ENCODE data around the gene WSB1. TPM values are rescaled to one million over a fixed set of nuclear protein-coding genes. Genes with fewer than 3 reads are reported as not detected.

The WSB1 gene
- total and polyA plus RNA-seq, 2 experiments from 2014 or later: 101 to 108 TPM

DNA sequence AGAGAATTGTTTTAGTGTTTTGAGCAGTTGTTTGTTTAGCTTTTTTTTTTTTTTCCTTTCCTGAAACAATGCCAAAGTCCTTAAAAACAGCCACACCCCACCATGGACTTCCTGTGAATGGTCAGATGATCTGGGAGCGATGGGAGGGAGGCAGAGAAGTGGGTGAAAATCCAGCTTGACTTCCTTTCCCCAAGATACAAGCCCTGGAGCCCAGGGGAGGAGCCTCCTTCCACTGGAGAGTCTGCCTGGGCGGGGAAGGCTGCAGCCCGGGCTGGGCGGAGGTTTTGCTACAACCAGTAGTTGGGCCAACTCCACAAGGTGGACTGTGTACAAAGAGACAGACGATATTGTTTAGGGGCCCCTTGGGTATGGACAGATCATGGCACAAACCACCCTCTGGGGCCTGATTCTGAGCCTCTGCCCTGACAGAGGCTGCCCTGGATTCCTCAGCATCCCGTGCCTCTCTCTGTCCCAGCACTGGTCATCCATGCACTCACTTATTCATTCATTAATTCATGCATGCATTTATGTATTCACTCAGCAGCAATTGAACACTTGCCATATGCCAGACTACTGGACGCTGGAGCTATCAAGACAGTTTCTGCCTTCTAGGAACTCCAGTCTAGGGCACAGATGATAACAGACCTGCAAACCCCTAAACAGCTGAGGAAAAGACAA, 29.8 kb downstream of the WSB1 start:
- Histone ChIP-seq H4K20me1 (replicated peaks; ENCODE audit: insufficient read depth) (no peaks in the 10 kb centered on the region), H2AFZ (no peak overlapping the region), H3K27me3 (ENCODE audit: insufficient read depth) (no peaks in the 10 kb centered on the region), H3K4me1 (ENCODE audit: insufficient read depth) (no peaks in the 10 kb centered on the region; the same call in 1 of the 2 replicates), H3K4me2 (no peak overlapping the region), H3K4me3 (no peak overlapping the region), H3K27ac (ENCODE audit: low read depth) (no peak overlapping the region), H3F3A (replicated peaks; ENCODE audit: low read depth) (no peaks in the 10 kb centered on the region), H3K9me2 (ENCODE audit: insufficient read depth) (0 out of 2 replicates have a peak, but pooled peaks cover under 1% of the 10 kb centered on the region), H3K36me3 (ENCODE audit: insufficient read depth) (no peaks in the 10 kb centered on the region), H3K79me2 (replicated peaks; ENCODE audit: insufficient read depth) (no peaks in the 10 kb centered on the region)
- H3K36me3 Mint-ChIP-seq (ENCODE audit: low read depth): peaks cover 8% of the 10 kb centered on the region
- H3K27me3 Mint-ChIP-seq (ENCODE audit: insufficient read depth, low read depth, poor library complexity): peaks cover 4% of the 10 kb centered on the region
- no peak overlapping the region for H3K27ac Mint-ChIP-seq
- ATAC-seq (peak; percentile 72), DNase-seq (ENCODE audit: low spot score) (peak; percentile 48)
- H3K4me1 Mint-ChIP-seq: peaks cover 10% of the 10 kb centered on the region; the same call in 2 of the 3 replicates
- no peaks in the 10 kb centered on the region for H3K9me3 Mint-ChIP-seq
- H3K4me3 Mint-ChIP-seq: no peak overlapping the region
- TF ChIP-seq ZNF114 (CRISPR knock-in tag; IDR thresholded peaks at IDR 0.05) (no peak), CREB1 (CRISPR knock-in tag; IDR thresholded peaks at IDR 0.05; ENCODE audit: low read depth) (no peak), NANOG (IDR thresholded peaks at IDR 0.05; ENCODE audit: borderline replicate concordance) (no peak), POLR2AphosphoS5 (IDR thresholded peaks at IDR 0.05; ENCODE audit: low read depth) (no peak), EZH2 (IDR thresholded peaks at IDR 0.05; ENCODE audit: low read depth, unreplicated experiment) (no peak), STAT1 (IDR thresholded peaks at IDR 0.05; ENCODE audit: unreplicated experiment) (no peak), JUNB (IDR thresholded peaks at IDR 0.05; ENCODE audit: unreplicated experiment) (no peak)
- TF ChIP-seq, protein P1, sequence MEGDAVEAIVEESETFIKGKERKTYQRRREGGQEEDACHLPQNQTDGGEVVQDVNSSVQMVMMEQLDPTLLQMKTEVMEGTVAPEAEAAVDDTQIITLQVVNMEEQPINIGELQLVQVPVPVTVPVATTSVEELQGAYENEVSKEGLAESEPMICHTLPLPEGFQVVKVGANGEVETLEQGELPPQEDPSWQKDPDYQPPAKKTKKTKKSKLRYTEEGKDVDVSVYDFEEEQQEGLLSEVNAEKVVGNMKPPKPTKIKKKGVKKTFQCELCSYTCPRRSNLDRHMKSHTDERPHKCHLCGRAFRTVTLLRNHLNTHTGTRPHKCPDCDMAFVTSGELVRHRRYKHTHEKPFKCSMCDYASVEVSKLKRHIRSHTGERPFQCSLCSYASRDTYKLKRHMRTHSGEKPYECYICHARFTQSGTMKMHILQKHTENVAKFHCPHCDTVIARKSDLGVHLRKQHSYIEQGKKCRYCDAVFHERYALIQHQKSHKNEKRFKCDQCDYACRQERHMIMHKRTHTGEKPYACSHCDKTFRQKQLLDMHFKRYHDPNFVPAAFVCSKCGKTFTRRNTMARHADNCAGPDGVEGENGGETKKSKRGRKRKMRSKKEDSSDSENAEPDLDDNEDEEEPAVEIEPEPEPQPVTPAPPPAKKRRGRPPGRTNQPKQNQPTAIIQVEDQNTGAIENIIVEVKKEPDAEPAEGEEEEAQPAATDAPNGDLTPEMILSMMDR (conservative IDR thresholded peaks at IDR 0.05; ENCODE audit: low read depth in 2 of 2): no peak

DNA sequence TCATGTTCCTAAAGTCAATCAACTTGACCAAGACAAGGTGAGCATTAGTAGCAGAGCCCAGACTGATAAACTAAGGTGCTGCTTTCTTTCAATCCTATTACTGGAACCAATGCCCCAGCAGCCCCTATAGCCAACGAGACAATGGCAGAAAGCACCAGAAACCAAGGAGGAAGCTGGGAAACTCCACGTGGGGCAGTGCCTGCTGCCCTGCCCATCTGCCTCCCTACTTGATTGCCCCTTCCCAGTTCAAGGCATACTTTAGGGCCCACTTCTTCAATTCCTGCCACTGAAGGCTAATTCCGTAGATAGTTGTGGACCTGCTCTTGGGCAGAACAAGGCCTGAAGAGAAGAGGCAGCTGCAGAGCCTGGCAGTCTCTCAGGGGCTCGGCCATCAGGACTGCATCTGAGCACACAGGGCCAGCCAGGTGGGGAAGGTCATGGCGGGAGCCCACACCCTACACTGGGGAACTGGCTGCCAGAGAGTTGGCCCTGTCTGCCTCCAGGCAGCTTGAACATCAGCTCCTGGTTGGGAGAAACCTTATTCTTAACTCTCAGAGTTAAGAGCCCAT, 30.9 kb downstream of the WSB1 start:
- no peak overlapping the region for H3K4me3 Mint-ChIP-seq
- Histone ChIP-seq H3F3A (replicated peaks; ENCODE audit: low read depth) (no peaks in the 10 kb centered on the region), H2AFZ (no peak overlapping the region), H3K27me3 (ENCODE audit: insufficient read depth) (no peaks in the 10 kb centered on the region), H3K4me3 (no peak overlapping the region), H3K79me2 (replicated peaks; ENCODE audit: insufficient read depth) (no peaks in the 10 kb centered on the region), H3K36me3 (ENCODE audit: insufficient read depth) (no peaks in the 10 kb centered on the region), H4K20me1 (replicated peaks; ENCODE audit: insufficient read depth) (no peaks in the 10 kb centered on the region), H3K27ac (ENCODE audit: low read depth) (no peak overlapping the region), H3K4me1 (ENCODE audit: insufficient read depth) (peaks cover 4% of the 10 kb centered on the region; the same call in 1 of the 2 replicates), H3K4me2 (no peak overlapping the region), H3K9me2 (ENCODE audit: insufficient read depth) (no peaks in the 10 kb centered on the region)
- H3K9me3 Mint-ChIP-seq: no peaks in the 10 kb centered on the region
- DNase-seq (ENCODE audit: low spot score): no peak
- peaks cover 2% of the 10 kb centered on the region for H3K27me3 Mint-ChIP-seq (ENCODE audit: insufficient read depth, low read depth, poor library complexity)
- H3K27ac Mint-ChIP-seq: no peak overlapping the region
- peaks cover 19% of the 10 kb centered on the region; the same call in 2 of the 3 replicates for H3K4me1 Mint-ChIP-seq
- TF ChIP-seq JUNB (IDR thresholded peaks at IDR 0.05; ENCODE audit: unreplicated experiment): no peak
- no peak for ATAC-seq
- no peaks in the 10 kb centered on the region for H3K36me3 Mint-ChIP-seq (ENCODE audit: low read depth)

All from GM23338 (cell line).